GM19467 (cell line): Measurements from ENCODE around the gene SCN4A.
A peak's percentile ranks its signal among the peaks of the same experiment; 100 is the strongest.
"Not testable (repeated sequence)": the region's sequence is repeated elsewhere in the genome, so short reads cannot be mapped to it uniquely, and the experiment has no call there.

Experiments
- ATAC-seq: cut with Tn5 transposase; IDR thresholded peaks from one replicate; pipeline ENCODE4 v1.9.1; 2021; ENCODE audit warnings: mild to moderate bottlenecking, moderate library complexity; ENCODE audit not compliant: unreplicated experiment

SCN4A gene

DNA sequence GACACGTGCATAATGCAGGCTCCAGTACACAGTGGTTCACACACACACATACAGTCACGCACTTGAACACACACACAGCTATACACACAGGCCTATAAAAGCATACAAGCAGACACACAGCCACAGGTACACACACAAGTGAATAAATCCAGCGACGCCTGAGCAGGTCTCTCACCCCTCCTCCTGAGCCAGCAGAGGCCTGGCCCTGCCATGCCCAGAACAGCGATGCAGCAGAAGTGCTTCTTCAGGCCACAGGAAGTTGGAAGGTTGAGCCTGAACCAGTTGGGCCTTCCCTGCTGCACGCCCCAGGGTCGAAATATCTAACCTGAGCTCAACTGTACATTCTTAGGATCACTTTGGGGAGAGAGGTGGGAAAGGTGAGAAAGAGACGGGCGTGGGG is 33.3 kb downstream of the SCN4A start:
- no peak for ATAC-seq

DNA sequence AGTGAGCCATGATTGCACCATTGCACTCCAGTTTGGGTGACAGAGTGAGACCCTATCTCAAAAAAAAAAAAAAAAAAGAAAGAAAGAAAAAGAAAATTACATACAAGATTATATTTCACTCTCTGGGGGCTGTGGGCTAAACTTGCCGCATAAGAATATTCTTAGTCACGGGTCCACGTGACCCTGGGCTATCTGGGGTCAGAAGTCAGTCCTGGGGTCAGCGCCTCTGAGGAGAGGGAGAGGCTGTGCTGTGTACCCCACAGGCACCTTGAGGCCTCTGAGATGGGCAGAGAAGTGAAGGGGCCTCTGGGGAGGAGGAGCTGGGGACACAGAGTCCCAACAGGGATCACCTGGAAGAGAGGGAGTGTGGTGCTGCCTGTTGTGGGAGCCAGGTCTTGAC is 34.8 kb downstream of the SCN4A start:
- no peak for ATAC-seq

DNA sequence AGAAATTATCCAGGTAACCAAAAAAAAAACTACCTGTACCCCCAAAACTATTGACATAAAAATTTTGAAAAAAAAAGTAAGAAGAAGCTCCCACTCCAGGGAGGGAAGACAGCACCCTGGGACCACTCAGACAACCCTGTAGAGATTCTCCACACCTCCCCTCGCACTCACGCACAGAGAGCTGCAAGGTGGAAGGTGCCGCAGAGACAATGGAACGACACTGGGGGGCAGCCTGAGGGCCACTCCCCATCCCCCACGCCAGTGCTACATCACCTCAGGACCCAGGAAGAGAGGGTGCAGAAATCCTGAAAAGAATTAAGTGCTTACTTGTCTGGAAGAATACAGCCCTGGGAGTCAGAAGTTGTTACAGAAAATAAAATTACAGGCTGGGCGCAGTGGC is 35.4 kb downstream of the SCN4A start:
- no peak for ATAC-seq

DNA sequence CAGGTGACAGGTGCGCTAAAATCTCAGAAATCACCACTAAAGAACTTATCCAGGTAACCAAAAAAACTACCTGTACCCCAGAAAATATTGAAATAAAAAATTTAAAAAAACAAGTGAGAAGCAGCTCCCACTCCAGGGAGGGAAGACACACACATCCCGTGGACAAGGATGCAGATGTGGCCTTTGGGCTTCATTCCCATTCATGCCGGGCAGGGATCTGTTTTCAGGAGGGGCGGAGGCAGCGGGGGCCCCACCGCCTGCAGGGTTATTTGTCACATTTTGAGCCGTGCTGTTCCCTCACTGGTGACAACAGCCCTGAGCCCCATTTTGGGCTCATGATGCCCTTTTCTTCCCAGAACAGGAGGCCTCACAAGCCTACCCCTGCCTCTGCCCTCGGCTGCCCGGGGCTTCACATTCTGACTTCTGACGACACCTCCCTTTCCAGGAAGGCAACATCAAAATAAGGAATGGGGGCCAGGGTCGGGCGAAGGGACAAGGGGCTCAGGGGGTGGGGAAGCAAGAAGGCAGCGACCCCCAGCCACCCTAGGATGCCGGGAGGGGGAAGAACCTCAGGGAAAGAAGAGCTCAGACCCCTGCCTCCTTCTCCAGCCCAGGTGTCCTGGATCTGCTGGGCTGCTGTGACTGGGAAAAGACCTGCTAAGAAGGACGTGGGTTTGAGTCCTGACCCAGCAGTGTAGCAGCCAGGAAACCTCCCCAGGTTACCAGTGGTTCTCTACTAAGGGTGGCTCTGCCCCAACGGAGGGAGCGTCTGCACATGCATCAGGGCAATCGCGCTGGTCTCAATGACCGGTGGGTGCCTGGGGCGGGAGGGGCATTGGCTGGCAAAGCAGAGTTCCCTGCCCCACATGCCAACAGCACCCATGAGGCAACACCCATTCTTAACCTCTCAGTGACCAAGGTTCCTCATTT is 38.3 kb downstream of the SCN4A start:
- ATAC-seq = no peak

DNA sequence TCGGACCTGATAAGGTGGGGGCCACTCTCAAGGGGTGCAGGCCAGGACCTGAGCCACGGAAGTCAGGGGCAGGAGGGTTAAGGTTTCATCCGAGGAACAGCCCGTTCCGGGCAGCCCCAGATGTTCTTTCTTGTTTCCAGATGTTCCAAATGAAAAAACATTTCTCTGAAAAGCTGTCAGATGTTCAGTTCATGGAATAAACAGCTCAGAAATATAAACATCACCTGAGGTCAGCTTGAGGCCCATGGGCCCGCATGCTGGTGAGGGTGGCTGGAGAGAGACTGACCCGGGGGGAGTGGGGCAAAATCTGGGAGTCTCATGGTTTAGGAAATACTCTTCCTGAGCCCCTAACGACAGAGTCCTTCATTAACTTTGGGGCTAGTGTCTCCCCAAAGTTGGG is 39.1 kb downstream of the SCN4A start:
- ATAC-seq = no peak

DNA sequence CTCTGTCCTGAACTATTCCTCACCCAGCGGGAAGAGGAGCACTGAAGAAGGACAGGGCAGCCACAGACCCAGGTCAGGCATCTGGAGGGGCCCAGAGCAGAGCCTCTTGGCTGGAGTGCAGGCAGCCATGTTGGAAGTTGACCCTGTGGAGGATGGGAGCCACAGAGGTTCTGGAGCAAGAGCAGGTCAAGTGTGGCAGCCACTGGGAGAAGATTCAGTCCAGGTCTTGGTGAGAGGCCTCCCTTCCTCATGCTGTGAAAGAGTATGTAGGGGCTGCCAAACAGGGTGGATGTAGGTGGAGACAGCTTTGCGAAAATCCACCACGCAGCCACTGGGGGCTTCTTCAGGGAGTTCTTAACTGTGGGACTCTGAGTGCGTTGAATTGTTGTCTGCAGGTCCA is 40.0 kb downstream of the SCN4A start:
- no peak for ATAC-seq

DNA sequence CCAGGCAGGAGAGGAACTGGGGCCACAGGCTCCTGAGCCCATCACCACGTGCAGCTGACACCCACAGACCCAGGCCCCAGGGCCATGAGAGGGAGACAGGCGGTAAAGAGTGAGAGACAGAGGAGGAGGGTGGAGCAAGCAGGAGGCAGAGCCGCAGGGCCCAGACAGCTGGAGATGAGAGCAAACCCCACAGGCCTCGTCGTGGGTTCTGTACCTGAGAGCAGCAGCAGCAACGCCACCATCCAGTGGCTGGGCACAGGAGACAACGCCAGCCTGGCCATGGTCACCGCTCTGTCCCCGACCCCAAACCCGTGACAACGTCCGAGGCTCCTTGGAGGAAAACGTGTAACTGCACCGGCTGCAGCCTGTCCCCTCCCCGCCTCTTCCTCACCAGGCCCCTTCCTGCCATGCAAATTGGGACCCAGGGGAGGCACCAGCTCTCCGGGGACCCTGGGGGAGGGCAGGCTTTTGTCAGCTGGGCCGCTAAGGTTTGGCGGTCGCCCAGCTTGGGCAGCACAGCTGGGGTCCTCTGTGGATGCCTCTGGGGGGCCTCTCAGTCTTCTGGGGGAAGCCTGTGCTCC is 40.6 kb downstream of the SCN4A start, which contains the start of gene CD79B:
TSS of gene CD79B (minus strand) at position 351 of the 581 bp plus-strand sequence. CDS start at position 281, 70 bp downstream.
- ATAC-seq = peak; percentile 57

DNA sequence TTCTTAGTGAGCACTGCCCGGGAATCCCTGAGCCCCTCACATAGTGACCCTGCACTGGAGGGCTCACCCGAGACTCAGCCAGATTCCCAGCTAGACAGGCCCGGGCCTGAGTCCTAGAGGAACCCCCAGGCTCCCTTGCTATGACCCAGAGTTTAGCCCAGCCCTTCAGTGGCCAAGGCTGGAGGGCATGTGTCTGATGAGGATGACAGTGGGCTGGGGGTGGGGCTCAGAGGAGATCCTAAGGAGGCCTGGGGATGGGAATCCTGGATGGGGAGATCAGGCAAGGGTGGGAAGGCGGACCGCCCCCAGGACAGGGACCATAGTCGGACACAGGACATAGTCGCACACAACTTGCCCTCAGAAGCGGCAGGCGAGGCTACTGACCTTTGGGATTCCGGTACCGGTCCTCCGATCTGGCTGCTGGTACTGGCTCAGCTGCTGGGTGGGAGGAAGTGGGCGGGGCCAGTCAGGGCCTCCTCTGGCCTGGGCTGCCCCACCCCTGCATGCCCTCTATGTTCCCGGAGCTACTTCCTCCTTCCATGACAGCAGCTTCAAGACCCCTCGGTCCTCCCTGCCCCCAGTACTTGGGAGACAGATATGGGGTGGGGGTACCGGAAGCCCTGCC is 41.7 kb downstream of the SCN4A start:
- peak; percentile 43 for ATAC-seq

DNA sequence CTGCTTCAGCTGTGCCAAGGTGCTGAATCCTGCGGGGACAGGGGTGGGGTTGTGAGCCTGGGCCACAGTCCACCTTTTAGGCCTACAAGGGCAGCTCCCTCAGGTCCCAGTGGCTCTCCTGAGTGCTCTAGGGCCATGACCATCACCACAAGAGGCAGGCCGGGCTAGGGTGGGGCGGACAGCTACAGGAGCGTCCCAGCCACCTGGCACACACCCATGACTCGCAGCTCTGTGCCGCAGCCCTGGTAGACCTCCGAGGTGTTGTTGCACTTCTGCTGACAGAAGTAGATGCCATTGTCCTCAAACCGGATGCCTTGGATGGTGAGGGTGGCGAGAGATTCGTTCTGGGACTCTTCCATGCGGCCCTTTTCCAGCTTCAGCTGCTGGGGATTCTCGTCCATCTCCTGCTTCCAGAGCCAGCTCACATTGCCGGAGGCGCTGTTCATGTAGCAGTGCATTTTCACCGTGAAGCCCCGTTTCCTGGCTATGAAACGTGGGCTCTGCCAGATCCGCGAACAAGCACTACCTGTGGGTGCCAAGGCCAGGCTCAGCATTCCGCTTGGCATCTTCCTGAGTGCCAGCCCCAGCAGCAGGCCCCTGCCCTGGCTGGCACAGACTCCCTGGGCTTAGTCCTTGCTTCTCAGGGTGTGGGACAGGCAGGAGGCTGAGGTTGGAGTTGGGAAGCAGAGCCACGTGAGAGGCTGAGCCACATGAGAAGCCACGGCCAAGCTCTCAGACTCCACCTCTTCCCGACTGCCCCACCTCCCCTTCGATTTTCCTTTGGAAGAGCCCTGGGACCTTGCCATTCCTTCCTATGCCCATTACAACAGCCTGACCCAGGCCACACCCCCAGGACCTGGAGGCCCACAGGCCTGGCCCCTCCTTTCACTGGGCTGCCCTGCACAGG is 42.6 kb downstream of the SCN4A start:
- ATAC-seq = no peak

DNA sequence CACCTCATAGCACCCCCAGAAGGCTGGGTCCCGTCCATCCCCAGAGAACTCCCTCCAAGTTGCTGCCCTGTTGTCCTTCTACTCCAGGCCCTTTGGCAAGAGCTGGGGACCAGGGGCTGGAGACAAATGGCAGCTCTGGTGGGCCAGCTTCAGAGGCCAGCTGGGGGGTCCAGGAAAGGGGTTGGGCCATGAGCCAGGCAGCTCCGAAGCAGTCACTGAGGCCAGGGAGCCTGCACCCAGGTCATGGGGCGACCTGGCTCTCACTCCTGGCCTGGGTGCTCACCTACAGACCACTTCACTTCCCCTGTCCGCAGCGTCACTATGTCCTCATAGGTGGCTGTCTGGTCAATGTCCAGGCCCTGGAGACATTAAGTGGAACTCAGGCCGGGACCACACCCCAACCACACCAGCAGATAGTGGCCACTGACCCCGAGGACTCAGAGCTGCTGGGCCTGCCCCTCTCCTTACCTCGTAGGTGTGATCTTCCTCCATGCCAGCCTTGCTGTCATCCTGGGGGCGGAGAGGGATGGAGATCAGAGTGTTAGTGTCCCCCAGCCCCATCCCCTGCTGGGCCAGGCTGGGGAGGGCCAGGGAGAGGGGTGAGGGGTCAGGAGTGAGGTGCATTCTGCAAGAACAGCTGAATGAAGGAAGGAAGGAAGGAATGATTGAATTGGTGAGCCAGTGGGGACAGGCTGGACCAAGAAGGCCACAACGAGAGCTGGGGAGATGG is 43.6 kb downstream of the SCN4A start:
- no peak for ATAC-seq

DNA sequence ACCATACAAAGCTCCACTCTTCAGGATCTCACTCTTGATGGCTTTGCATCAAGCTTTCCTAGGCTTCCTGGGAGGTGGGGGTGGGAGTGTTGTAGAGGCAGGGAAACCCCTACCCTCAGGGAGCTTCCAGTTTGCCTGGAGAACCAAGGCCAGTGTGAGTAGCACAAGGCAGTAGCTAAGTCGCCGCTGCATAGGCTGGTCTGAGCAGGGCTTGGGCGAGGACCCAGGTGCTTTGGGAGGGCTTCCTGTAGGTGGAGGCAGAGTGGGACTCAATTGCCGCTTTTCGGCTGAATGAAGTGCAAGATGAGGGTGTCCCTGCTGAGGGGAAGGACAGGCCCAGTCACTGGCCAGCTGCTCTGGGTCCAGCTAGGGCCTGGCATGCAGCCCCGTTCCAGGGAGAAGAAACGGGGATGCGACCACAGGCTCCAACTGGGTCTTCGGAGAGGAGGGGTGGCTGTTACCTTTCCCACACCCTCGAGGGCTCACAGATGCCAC is 44.5 kb downstream of the SCN4A start:
- no peak for ATAC-seq

DNA sequence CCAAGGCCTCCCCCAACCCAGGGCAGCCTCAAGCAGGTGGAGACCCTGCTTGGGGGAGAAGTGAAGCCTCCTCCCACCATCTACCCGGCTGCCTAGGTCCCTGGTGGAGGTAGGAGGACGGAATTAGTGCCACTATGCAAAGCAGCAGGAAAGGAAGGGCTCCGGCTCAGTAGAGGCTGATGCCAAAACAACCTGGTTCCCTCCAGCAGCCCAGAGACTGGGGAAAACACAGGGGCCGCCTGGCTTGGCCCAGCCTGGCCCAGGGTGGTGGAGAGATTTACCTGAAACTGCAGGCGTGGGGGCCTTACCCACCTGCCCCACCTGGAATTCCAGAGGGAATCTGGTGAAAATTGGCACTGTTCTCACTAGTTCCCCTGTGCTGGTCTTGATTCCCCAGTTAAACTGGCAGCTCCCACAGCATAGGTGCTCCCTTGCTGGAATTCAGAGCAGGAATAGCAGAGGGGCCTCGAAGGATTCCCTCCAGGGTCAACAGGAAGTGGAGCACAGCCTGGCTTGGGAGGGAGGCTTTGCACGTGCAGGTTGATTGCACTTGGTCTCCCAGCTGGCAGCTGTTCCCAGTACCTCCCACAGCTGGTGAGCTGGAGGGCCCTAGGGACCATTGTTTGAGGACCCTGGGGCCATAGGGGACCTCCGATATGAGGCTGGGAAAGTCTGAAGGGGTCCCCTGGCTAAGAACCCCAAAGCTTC is 45.1 kb downstream of the SCN4A start:
- no peak for ATAC-seq

DNA sequence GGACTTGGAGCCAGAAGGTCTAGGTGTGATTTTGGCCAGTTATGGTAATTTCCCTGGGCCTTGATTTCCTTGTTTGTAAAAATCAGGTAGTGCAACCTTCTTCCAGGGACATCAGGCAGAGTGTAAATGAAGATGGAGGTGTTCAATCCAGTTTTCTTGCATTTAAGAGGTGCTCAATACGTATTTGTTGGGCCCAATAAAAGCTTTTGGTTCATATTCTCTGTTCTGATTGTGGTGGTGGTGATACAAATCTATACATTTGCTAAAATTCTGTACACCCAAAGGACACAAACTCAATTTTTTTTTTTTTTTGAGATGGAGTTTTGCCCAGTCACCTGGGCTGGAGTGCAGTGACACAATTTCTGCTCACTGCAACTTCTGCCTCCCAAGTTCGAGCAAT is 46.6 kb downstream of the SCN4A start:
- no peak for ATAC-seq

DNA sequence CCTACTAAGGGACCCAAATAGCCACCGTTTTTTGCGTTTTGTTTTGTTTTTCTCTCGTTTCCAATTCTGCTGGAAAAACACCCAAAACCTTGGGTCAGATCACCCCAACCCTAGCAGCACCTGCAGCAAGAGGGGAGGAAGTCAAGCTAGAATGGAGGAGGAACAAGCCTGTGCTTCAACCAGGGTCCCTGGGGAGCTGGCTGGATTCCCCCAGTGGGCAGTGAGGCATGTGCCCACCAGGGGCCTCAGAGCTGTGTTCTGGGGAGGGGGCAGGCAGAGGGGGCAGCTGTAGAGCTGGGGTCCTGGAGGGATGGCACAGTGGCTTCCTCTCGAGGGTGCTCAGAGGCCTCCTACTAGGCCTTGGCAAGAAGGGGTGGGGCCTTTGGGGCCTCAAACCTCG is 47.1 kb downstream of the SCN4A start:
- no peak for ATAC-seq

DNA sequence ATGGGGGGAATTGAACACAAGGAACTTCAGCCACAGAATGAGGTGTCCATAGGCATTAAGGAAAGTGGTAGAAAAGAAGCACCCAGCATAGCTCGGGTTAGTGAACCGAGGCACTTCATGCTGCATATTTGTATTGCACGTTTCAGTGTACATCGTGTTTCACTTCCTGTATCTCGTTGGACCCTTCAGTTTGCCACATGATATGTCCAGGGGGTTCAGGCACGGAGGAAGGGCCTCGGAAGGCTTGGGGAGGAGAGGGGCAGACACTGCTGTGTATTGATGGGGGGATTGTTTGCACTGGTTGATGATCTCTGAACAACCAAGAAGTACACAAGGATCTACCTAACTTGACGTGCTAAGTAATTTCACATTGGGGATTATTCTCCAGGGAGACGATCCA is 50.3 kb downstream of the SCN4A start:
- ATAC-seq = peak; percentile 52

DNA sequence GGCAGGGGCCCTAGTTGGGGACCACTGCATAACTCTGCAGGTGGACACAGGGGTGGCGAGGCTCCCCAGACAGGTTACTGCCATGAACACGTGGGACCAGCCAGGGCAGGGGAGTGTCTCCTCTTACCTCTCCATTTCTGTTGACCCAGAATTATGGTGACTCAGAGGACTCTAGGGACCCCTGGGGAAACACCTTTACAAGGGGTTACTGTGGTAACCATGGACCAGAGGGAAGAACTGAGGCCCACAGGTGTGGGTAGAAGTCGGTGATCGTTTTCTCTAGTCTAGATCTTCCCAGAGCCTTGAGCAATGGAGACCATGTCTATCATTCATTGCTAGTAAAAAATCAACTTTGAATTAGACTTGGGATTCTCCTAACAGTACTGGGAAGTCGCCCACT is 51.9 kb downstream of the SCN4A start:
- ATAC-seq = not testable (repeated sequence)

DNA sequence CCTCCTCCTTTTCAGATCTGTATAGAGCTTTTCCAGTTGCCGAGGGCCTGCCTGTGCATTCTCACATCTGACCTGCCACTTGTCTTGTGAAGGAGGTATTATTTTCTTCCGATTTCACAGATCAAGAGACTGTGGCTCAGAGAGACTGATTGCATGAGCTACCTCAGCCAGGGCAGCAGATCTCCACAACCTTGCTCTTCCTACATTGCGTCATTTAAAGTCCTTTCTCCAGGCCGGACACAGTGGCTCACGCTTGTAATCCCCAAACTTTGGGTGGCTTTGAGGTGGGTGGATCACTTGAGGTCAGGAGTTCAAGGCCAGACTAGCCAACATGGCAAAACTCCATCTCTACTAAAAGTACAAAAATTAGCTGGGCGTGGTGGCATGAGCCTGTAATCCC is 52.7 kb downstream of the SCN4A start:
- ATAC-seq = not testable (repeated sequence)

DNA sequence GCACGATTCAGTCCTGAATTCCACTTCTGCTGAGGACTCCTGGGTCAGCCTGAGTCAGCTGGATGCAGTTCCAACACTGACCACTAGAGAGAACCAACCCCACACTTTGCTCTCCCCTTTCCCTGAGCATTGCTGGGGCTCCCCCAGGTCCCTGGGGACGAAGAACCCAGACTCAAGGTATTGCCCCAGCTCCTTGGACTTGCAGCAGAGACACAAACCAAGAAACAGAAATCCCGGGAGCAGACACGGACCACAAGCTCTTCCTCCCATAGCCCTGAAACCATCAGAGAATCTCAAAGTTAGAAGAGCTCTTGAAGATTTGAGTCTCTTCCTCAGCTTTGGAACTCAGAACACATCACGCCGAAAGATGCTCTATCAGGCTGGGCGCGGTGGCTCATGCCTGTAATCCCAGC is 53.4 kb downstream of the SCN4A start:
- peak; percentile 55 for ATAC-seq

DNA sequence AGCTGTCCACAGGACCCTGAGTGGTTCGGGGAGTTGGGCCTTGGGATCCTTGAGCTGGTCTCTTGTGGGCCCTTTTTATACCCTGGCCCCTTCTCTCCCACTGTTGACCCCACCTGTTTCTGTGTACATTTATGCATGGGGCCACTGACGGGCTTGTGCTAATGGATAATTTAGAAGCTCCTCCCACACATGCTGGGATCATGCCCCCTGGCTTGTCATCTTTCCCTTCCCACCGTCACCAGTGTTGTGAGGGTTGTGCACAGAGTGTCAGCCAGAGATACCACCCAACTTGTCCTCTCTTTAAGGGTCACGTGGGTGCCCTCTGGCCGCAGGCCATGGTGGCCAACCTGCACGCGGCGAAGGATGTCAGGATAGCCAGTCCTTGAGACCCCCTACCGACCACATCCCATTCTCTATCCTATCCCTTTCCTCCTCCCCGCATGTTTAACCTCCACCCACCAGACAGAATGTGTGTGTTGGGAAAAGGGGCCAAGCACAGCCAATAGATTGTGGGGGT is 53.9 kb downstream of the SCN4A start, which contains the start of gene GH1:
TSS of gene GH1 (minus strand) at position 51 of the 517 bp plus-strand sequence. CDS start 63 bp downstream, outside the sequence.
- not testable (repeated sequence) for ATAC-seq
